Endothelial cell (in vitro differentiated cells): Measurements from ENCODE around the gene ZNF578. TPM values are rescaled to one million over a fixed set of nuclear protein-coding genes. Genes with fewer than 3 reads are reported as not detected.
"Not testable (repeated sequence)": the region's sequence is repeated elsewhere in the genome, so short reads cannot be mapped to it uniquely, and the experiment has no call there.

Experiments
- DNase-seq: peaks from one replicate; pipeline ENCODE4 v3.0.0; 2021; ENCODE audit warnings: low spot score
- H3K27ac Mint-ChIP-seq: one replicate; pipeline ENCODE4 v1.8.0; 2021; ENCODE audit warnings: mixed read lengths, inconsistent platforms; ENCODE audit not compliant: unreplicated experiment
- H3K27me3 Mint-ChIP-seq: one replicate; pipeline ENCODE4 v1.8.0; 2021; ENCODE audit warnings: mild to moderate bottlenecking, moderate library complexity, mixed read lengths, inconsistent platforms; ENCODE audit not compliant: unreplicated experiment
- H3K36me3 Mint-ChIP-seq: one replicate; pipeline ENCODE4 v1.8.0; 2021; ENCODE audit warnings: mild to moderate bottlenecking, low read depth, mixed read lengths, inconsistent platforms; ENCODE audit not compliant: unreplicated experiment
- H3K4me1 Mint-ChIP-seq: one replicate; pipeline ENCODE4 v1.8.0; 2021; ENCODE audit warnings: mild to moderate bottlenecking, mixed read lengths, inconsistent platforms; ENCODE audit not compliant: unreplicated experiment
- H3K4me3 Mint-ChIP-seq: one replicate; pipeline ENCODE4 v1.8.0; 2021; ENCODE audit warnings: mild to moderate bottlenecking, mixed read lengths, inconsistent platforms; ENCODE audit not compliant: unreplicated experiment
- H3K9me3 Mint-ChIP-seq: one replicate; pipeline ENCODE4 v1.8.0; 2021; ENCODE audit warnings: mixed read lengths, inconsistent platforms; ENCODE audit not compliant: unreplicated experiment
- total RNA-seq: library from RNA; stranded (reverse); fragmentation: NEBNext Ultra II Directional; extraction: Animal tissue kit (Norgen Biotek cat#: 25700); gene quantifications from one replicate; pipeline ENCODE4 v1.2.1, GENCODE V29; 2021; ENCODE audit not compliant: unreplicated experiment
- TF ChIP-seq, protein P1 (sequence below): fragments of 200-600 bp; sonication (generic); IDR thresholded peaks from one replicate; pipeline ENCODE4 v1.5.0; 2021; ENCODE audit warnings: antibody characterized with exemption; ENCODE audit not compliant: unreplicated experiment

The ZNF578 gene
- total RNA-seq, 1 donor from 2014 or later = 0.26 TPM

DNA sequence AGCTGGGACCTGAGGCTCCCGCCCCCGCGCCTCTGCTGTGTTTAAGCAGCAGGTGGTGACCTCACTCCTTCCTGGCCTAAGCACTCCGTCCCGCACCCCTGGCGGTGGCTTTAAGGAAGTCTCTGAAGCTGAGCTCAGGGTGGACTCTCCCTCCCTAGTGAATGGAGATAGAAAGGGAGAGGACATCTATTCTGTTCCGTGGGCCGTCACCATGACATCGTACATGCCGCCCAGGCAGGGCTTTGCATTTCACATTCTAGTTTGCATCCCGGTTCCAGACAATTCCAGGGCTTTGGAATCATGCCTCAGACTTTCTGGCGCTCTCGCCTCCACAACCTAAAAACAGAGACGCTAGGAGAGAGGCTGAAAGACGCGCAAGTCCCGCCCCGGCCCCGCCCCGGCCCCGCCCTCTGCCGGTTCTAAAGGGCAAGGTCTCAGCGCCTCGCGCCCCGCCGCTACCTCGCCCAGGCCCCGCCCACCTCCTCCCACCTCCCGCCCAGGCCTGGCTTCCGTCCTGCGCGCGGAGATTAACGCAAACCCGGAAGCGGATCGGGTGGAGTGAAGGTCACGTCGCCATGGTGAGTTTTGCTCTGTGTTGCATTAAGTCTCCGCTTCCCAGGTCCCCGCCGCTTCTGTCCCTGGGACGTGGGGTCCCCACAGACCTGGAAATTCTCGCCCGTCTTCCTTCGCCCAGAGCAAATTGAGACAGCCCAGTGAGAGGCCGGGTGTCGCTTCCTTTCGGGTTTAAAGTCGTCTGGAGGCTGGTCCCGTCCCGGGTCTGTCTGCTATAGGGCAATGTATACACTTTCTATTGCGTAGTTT lies 74.0 kb downstream of the ZNF578 start, which contains the start of gene ZNF808:
Gene ZNF808 (plus strand): TSS at position 535 of the 822 bp plus-strand sequence. CDS start 15,617 bp downstream, outside the sequence.
- Mint-ChIP-seq H3K4me1 (peaks cover 10% of the 10 kb centered on the region), H3K36me3 (peaks cover 4% of the 10 kb centered on the region), H3K27me3 (peaks cover 9% of the 10 kb centered on the region), H3K4me3 (peak within 1 kb of the TSS; percentile 96), H3K27ac (peak within 1 kb of the TSS; percentile 97), H3K9me3 (no peaks in the 10 kb centered on the region)
- peak; percentile 93 for DNase-seq
- TF ChIP-seq, protein P1, sequence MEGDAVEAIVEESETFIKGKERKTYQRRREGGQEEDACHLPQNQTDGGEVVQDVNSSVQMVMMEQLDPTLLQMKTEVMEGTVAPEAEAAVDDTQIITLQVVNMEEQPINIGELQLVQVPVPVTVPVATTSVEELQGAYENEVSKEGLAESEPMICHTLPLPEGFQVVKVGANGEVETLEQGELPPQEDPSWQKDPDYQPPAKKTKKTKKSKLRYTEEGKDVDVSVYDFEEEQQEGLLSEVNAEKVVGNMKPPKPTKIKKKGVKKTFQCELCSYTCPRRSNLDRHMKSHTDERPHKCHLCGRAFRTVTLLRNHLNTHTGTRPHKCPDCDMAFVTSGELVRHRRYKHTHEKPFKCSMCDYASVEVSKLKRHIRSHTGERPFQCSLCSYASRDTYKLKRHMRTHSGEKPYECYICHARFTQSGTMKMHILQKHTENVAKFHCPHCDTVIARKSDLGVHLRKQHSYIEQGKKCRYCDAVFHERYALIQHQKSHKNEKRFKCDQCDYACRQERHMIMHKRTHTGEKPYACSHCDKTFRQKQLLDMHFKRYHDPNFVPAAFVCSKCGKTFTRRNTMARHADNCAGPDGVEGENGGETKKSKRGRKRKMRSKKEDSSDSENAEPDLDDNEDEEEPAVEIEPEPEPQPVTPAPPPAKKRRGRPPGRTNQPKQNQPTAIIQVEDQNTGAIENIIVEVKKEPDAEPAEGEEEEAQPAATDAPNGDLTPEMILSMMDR = peak; percentile 69

DNA sequence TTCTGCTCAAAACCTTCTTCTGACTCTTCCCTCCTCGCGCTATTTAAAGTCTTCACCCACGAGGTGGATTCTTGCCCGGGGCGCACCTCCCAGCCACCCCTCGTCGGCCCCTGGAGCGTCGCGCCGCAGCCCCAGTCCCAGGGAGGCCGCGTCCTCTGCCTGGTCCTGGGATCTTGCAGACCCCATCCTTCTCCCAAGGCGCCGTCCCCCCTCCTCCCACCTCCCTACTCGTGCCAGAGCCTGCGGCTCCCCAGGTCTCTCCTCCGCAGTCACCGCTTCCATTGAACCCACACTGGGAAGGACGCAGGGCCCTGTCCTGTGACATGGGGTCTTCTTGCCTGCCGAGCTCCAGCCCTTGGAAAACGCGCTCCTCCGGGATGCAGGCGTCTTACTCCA lies 74.6 kb downstream of the ZNF578 start:
- Mint-ChIP-seq H3K9me3 (no peaks in the 10 kb centered on the region), H3K4me3 (peak overlapping the region; percentile 96), H3K27me3 (peaks cover 7% of the 10 kb centered on the region)

DNA sequence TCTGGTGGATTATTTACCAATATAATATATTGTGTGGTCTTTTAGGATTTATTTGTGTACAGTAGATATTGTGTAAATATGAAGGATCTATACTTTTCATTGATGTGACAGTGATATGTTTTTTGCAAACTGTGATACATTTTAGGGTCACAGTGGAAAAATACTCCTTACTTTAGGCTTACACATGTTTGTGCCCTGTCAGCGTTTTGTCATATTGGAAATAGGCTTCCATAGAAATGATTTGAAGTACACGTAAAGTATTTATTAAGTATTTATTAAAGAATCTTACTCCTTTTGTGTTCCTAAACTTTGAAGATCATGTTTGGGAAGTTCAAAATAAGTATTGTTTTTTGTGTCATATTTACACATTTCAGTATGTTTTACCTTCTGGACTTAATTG lies 79.1 kb downstream of the ZNF578 start:
- DNase-seq = no peak
- peaks cover 4% of the 10 kb centered on the region for H3K36me3 Mint-ChIP-seq
- no peaks in the 10 kb centered on the region for H3K9me3 Mint-ChIP-seq
- H3K4me1 Mint-ChIP-seq = peaks cover 15% of the 10 kb centered on the region
- TF ChIP-seq, protein P1 = no peak
- peaks cover 11% of the 10 kb centered on the region for H3K27me3 Mint-ChIP-seq
- H3K27ac Mint-ChIP-seq = no peak overlapping the region
- H3K4me3 Mint-ChIP-seq = no peak overlapping the region

More for the DNA sequence above, 74.6 kb downstream of the ZNF578 start:
- TF ChIP-seq, protein P1 = no peak
- peaks cover 4% of the 10 kb centered on the region for H3K36me3 Mint-ChIP-seq
- peak; percentile 13 for DNase-seq
- peak overlapping the region; percentile 97 for H3K27ac Mint-ChIP-seq
- H3K4me1 Mint-ChIP-seq = peaks cover 10% of the 10 kb centered on the region

DNA sequence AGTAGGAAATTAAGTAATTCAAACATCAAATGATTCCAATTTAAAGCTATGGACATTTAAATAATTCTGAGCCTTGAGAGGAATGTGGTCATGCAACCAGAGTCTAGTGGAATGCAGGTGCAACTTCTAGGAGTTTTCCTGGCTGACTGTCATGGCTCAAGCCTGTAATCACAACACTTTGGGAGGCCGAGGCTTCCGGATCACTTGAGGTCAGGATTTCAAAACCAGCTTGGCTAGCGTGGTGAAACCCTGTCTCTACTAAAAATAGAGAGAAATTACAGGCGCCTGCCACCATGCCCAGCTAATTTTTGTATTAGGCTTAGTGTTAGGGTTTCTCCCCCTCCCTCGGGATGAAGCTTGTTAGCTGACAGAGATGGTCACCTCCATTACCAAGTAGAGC lies 80.5 kb downstream of the ZNF578 start:
- no peak overlapping the region for H3K4me3 Mint-ChIP-seq
- H3K27ac Mint-ChIP-seq = no peak overlapping the region

DNA sequence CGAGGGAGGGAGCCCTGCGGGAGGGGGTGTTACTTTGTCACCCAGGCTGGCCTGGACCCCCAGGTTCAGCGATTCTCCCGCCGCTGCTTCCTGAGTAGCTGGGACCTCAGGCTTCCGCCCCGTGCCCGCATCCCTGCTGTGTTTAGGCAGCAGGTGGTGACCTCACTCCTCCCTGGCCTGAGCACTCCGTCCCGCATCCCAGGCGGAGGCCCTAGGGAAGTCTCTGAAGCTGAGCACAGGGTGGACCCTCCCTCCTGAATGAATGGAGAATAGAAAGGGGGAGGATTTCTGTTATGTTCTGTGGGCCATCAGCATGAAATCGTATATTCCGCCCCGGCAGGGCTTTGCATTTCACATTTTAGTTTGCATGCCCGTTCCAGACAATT lies 82.0 kb downstream of the ZNF578 start:
- not testable (repeated sequence) for H3K9me3 Mint-ChIP-seq, H3K27ac Mint-ChIP-seq, H3K36me3 Mint-ChIP-seq, H3K4me1 Mint-ChIP-seq, H3K27me3 Mint-ChIP-seq
- H3K4me3 Mint-ChIP-seq = peak overlapping the region; percentile 93
- DNase-seq = peak; percentile 26

More for the DNA sequence above, 80.5 kb downstream of the ZNF578 start:
- H3K4me1 Mint-ChIP-seq = peaks cover 5% of the 10 kb centered on the region
- TF ChIP-seq, protein P1 = no peak
- no peaks in the 10 kb centered on the region for H3K36me3 Mint-ChIP-seq
- H3K27me3 Mint-ChIP-seq = peaks cover 6% of the 10 kb centered on the region
- no peak for DNase-seq
- H3K9me3 Mint-ChIP-seq = no peaks in the 10 kb centered on the region
